GM18870 (cell line): ENCODE measurements around the gene BABAM2.
"Not testable (repeated sequence)": the region's sequence is repeated elsewhere in the genome, so short reads cannot be mapped to it uniquely, and the experiment has no call there.

Experiments used
- ATAC-seq: cut with Tn5 transposase; IDR thresholded peaks from one replicate; pipeline ENCODE4 v1.9.1; 2021; ENCODE audit warnings: moderate library complexity; ENCODE audit not compliant: unreplicated experiment

The BABAM2 gene

GRCh38 chr2:27940982-27941381, 50.5 kb downstream of the BABAM2 start:
- ATAC-seq, result no peak

- ATAC-seq, result no peak
Observed at GRCh38 chr2:27942612-27943547, 52.4 kb downstream of the BABAM2 start.

GRCh38 chr2:27946530-27947060, 56.1 kb downstream of the BABAM2 start:
- ATAC-seq, result no peak

GRCh38 chr2:27952070-27952469, 61.5 kb downstream of the BABAM2 start:
- ATAC-seq, result no peak

GRCh38 chr2:27953077-27953476, 62.5 kb downstream of the BABAM2 start:
- no peak for ATAC-seq

- ATAC-seq, result no peak
Observed at GRCh38 chr2:27954221-27954673, 63.7 kb downstream of the BABAM2 start.

- ATAC-seq, result no peak
Observed at GRCh38 chr2:27954771-27955383, 64.3 kb downstream of the BABAM2 start.

- ATAC-seq, result no peak
Observed at GRCh38 chr2:27955384-27956161, 65.0 kb downstream of the BABAM2 start.

GRCh38 chr2:27956888-27957287, 66.4 kb downstream of the BABAM2 start:
- no peak for ATAC-seq

GRCh38 chr2:27958711-27959378, 68.3 kb downstream of the BABAM2 start:
- no peak for ATAC-seq

GRCh38 chr2:27959496-27959895, 69.0 kb downstream of the BABAM2 start:
- no peak for ATAC-seq

GRCh38 chr2:27960237-27960912, 69.8 kb downstream of the BABAM2 start:
- ATAC-seq, result no peak

- no peak for ATAC-seq
Observed at GRCh38 chr2:27962006-27962405, 71.5 kb downstream of the BABAM2 start.

GRCh38 chr2:27963472-27963871, 72.9 kb downstream of the BABAM2 start:
- ATAC-seq, result no peak

GRCh38 chr2:27964067-27964466, 73.5 kb downstream of the BABAM2 start:
- no peak for ATAC-seq

GRCh38 chr2:27965841-27966240, 75.3 kb downstream of the BABAM2 start:
- no peak for ATAC-seq

GRCh38 chr2:27966466-27966865, 75.9 kb downstream of the BABAM2 start:
- no peak for ATAC-seq

- no peak for ATAC-seq
Observed at GRCh38 chr2:27967076-27967475, 76.5 kb downstream of the BABAM2 start.

- ATAC-seq, result not testable (repeated sequence)
Observed at GRCh38 chr2:27968045-27968444, 77.5 kb downstream of the BABAM2 start.

- not testable (repeated sequence) for ATAC-seq
Observed at GRCh38 chr2:27968957-27969356, 78.4 kb downstream of the BABAM2 start.
